LNCaP clone FGC (cell line): ENCODE data around the gene RIIAD1.
"Not testable (repeated sequence)": the region's sequence is repeated elsewhere in the genome, so short reads cannot be mapped to it uniquely, and the experiment has no call there.

Experiments used
- DNase-seq: peaks from one replicate; pipeline ENCODE4 v3.0.0-alpha.2; 2011; ENCODE audit warnings: low read depth
- H3K4me3 ChIP-seq: 2 replicates; pipeline ENCODE4 v1.5.1; 2011; ENCODE audit warnings: mild to moderate bottlenecking, low read depth, low read length, control low read depth
- TF ChIP-seq, protein P1 (sequence below): IDR thresholded peaks from 2 replicates; pipeline ENCODE4 v1.5.1; 2012; ENCODE audit warnings: mild to moderate bottlenecking; ENCODE audit not compliant: control insufficient read depth, insufficient read depth; ENCODE audit errors: extremely low read depth

The RIIAD1 gene

DNA sequence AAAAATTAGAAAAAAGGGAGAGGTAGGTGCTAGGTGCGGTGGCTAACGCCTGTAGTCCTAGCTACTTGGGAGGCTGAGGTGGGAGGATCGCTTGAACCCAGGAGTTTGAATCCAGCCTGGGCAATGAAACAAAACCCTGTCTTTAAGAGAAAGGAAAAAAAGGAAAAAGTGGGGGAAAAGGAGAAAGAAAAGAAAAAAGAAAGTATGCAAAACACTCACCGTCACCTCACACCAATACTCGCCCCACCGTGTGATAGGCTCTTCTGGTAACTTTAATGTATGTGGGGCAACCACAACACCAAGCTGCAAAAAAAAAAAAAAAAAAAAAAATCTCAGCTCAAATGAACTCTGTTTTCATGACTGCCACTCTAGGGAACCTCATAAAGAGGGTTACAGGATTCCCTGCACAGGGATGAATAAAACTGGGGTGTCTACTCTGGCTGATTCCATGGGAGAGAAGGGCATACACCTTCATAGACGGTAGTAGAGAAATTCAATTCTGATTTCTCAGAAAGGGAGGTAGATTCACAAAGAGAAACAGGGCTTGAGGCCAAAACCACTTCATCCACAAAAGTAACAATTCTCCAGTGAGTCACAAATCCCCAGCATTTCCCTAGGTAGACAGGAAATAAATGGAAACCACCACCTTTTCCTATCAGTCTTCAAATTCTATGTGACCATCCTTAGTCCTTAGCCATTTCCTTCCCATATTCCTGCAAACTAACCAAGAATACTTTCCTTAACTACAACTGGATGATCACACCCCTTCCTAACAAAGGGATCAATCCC lies 39.5 kb downstream of the RIIAD1 start:
- DNase-seq, result no peak
- no peak overlapping the region for H3K4me3 ChIP-seq
- TF ChIP-seq, protein P1, sequence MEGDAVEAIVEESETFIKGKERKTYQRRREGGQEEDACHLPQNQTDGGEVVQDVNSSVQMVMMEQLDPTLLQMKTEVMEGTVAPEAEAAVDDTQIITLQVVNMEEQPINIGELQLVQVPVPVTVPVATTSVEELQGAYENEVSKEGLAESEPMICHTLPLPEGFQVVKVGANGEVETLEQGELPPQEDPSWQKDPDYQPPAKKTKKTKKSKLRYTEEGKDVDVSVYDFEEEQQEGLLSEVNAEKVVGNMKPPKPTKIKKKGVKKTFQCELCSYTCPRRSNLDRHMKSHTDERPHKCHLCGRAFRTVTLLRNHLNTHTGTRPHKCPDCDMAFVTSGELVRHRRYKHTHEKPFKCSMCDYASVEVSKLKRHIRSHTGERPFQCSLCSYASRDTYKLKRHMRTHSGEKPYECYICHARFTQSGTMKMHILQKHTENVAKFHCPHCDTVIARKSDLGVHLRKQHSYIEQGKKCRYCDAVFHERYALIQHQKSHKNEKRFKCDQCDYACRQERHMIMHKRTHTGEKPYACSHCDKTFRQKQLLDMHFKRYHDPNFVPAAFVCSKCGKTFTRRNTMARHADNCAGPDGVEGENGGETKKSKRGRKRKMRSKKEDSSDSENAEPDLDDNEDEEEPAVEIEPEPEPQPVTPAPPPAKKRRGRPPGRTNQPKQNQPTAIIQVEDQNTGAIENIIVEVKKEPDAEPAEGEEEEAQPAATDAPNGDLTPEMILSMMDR, result no peak

DNA sequence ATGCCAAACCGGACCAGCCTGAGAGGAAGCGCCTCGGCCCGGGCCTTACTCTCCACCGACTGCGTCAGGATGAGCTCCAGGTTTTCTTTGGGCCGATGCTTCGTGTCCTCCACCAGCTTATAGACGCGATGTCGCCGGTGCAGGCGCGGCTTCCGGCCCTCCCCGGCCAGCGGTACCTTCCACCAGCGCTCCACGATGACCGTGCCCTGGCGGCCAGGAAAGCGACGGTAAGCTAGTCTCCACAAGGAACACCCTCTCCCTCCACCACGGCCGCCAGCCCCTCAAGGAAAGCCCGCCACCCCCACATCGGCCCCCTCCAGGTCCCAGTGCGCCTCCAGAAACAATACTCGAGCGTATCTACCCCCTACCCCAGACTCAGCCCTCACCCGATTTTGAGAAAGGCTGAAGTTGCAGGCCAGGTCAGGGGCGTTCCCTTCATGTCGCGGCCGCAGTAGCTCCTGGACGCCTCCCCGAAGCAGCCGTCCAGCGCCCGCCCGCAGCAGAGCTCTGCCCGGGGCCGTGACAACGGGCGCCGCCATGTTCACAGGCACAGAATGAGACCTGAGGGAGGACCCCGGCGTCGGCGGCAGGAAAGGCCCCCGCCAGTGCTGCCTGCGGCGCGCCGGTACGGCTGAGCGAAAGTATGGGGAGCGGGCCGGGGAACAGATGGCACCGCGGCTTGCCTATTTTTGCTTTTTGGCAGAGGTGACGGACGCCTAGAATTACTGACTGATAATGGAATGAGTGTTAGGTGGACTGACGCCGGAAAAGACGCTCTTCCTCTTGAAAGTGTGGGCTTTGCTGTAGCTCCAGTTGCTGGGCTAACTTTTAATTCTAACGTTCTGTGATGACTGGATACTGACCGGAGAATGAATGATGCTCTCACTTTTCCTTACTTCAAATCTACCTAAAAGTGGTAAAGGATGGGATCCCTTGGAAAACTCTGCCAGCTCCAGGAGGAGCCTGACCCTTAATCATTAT lies 41.9 kb downstream of the RIIAD1 start, which contains the start of gene MRPL9:
MRPL9 (minus strand) TSS at position 556 of the 981 bp plus-strand sequence; CDS start at position 539, 17 bp downstream.
- peak within 1 kb of the TSS; percentile 76 for H3K4me3 ChIP-seq
- DNase-seq, result no peak
- TF ChIP-seq, protein P1, result no peak

DNA sequence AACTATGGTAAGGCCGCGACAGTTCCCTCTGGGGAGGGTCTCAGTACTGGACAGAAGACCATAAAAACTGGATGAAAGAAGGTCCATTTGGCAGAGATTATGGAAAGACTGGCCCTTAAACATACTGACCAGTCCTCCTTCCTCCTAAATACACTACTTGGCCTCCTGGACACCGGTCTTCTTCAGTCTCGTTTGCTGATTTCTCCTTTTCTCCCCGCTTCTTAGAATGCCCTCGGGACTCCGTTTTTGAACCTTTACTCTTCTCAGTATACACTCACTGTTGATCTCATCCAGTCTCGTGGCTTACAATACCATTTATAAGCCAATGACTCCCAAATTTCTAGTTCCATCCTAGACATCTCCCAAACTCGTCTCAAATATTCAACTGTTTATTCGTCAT lies 42.7 kb downstream of the RIIAD1 start:
- DNase-seq, result no peak
- H3K4me3 ChIP-seq, result peak overlapping the region; percentile 76
- TF ChIP-seq, protein P1, result no peak

DNA sequence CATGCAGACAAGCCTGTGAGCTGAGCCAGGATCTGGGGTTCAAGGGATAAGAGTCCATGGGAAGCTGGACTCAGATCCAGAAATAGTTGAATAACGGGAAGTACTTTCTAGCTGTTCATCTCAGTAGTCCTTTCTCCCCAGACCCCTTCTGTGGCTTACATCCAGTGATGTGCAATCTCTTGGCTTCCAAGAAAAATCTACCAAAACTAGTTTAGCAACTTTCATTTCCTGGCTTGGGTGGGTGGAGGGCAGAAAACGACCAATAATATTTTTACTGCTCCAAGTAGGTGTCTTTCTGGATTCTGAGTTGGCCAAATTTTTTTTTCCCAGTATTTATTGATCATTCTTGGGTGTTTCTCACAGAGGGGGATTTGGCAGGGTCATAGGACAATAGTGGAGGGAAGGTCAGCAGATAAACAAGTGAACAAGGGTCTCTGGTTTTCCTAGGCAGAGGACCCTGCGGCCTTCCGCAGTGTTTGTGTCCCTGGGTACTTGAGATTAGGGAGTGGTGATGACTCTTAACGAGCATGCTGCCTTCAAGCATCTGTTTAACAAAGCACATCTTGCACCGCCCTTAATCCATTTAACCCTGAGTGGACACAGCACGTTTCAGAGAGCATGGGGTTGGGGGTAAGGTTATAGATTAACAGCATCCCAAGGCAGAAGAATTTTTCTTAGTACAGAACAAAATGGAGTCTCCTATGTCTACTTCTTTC lies 47.2 kb downstream of the RIIAD1 start:
- DNase-seq, result peak; percentile 89
- peak overlapping the region; percentile 12; the same call in 1 of the 2 replicates for H3K4me3 ChIP-seq

DNA sequence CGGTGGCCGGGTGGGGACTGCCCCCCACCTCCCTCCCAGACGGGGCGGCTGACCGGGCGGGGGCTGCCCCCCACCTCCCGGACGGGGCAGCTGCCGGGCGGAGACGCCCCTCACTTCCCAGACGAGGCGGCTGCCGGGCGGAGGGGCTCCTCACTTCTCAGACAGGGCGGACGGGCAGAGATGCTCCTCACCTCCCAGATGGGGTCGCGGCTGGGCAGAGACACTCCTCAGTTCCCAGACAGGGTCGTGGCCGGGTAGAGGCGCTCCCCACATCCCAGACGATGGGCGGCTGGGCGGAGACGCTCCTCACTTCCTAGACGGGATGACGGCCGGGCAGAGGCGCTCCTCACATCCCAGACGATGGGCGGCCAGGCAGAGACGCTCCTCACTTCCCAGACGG lies 47.9 kb downstream of the RIIAD1 start:
- H3K4me3 ChIP-seq, DNase-seq: not testable (repeated sequence)

DNA sequence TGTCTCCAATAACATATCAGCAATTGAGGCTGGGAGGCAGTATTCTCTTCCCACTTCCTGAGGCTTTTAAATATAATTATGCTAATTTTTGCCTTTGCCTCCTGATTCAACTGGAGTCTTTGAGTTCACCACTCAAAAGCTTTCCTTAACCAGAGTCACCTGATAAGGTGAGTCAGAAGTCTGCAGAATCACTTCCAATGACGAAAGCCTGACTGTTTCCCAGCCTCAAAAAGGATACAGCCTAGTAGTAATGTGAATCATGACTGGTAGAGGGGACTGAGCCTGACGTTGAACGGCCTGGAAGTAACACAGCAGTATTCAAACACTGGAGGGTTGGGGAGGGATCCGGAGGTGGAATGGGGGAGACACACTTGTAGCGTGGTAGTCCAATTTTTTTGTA lies 52.4 kb downstream of the RIIAD1 start:
- TF ChIP-seq, protein P1, result no peak
- no peak overlapping the region for H3K4me3 ChIP-seq
- no peak for DNase-seq

DNA sequence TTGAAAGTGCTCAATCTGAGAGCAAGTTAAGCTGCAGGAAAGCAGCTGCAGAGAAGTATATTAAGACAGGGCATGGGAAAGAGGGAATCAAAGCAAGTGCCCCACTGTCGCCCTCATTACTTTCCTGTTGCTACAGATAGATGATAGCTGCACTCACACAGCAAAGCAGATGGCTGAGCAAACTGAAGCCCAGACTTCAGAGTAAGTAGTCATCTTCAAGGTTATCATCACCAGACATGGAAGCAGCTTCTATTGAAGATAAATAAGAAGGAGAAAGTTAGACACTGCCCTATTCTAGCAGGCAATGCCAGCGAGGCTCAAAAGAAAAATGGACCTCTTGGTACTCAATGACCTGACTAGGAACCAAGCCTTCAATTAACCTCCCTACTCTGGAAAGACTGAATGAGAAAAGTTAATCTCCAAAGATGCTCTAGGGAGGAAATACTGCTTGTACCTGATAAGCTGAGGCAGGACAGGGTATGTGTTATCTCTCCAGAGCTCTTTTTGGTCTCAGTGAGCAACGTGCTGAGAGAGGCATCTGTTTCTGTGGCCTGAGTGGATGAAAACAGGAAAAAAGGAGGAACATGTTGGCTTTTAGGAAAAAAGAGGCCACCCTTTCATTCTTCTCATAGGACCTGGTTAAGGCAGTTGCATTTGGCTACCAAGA lies 53.1 kb downstream of the RIIAD1 start:
- H3K4me3 ChIP-seq, result no peak overlapping the region
- no peak for DNase-seq
- TF ChIP-seq, protein P1, result no peak
